ENCODE measurements around the gene CAPN11. TPM values are rescaled to one million over a fixed set of nuclear protein-coding genes. Genes with fewer than 3 reads are reported as not detected.

CAPN11 gene
- total and polyA plus RNA-seq, 10 of the 15 experiments (the other 5 are each of a cell fraction or from before 2014, with no cell fraction given): 0.05 to 0.44 (median 0.31) TPM

DNA sequence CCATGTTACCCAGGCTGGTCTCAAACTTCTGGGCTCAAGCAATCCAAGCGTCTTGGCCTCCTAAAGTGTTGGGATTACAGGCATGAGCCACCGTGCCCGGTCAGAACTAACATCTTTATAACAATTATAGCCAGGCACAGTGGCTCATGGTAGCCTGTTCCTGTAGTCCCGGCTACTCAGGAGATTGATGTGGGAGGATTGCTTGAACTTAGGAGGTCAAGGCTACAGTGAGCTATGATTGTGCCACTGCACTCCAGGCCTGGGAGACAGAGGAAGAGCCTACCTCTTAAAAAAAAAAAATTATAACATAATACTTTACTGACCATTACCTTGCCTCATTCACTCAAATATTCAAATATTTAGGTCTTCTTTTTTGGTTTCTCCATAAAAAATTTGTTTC lies 41.3 kb downstream of the CAPN11 start:
- WGBS (ENCODE audit: insufficient coverage, insufficient replicate concordance, low lambda C conversion rate, missing lambda C conversion rate): 60% methylated on average over 4 of the region's 4 CpGs
- H3K79me2 ChIP-seq (ENCODE audit: control insufficient read depth, insufficient read depth, low read length): no peaks in the 10 kb centered on the region
- ChIA-PET SMC1A (ENCODE audit: uncharacterized antibody, unreplicated experiment) (interaction anchor here (2.0 kb wide), 1 partner anchor 10 kb away, joined by 11 read pairs; no protein-coding TSS in a partner anchor), CTCF (interaction anchor here (1.7 kb wide), 1 partner anchor 14 kb away, joined by 6 read pairs; no protein-coding TSS in a partner anchor), POLR2A (interaction anchor here (1.6 kb wide), 1 partner anchor 10 kb away, joined by 4 read pairs; no protein-coding TSS in a partner anchor), RAD21 (ENCODE audit: unreplicated experiment) (no interaction called here)
- no peaks in the 10 kb centered on the region for H3K36me3 ChIP-seq (ENCODE audit: control insufficient read depth in 2 of 2, insufficient read depth in 2 of 2, low read length in 1 of 2)
- in situ Hi-C loops (cut with MboI) (no loop called here), intact Hi-C loops (cut with micrococcal nuclease; ENCODE audit: unreplicated experiment) (no loop called here)
- DNase-seq (ENCODE audit: low read depth, low spot score): no peak
- H3K27me3 ChIP-seq (replicated peaks in 1 of 2; ENCODE audit: control insufficient read depth in 2 of 2, insufficient read depth in 2 of 2, low read length in 1 of 2): no peaks in the 10 kb centered on the region
- H2AFZ ChIP-seq (ENCODE audit: control insufficient read depth, low read depth, low read length): no peak overlapping the region
- no peak overlapping the region for H3K4me3 ChIP-seq
- BruUV-seq (replicated peaks): no TSS peak
- no peak overlapping the region for H3K27ac ChIP-seq (ENCODE audit: control insufficient read depth, insufficient read depth)
- no peak for ATAC-seq
- FAIRE-seq: no peak
- TF ChIP-seq ZBED1 (IDR thresholded peaks at IDR 0.05; ENCODE audit: borderline replicate concordance) (no peak), BCL11A (IDR thresholded peaks at IDR 0.05; ENCODE audit: low read depth, low read length) (no peak), ZSCAN29 (IDR thresholded peaks at IDR 0.05) (no peak), SREBF1 (IDR thresholded peaks at IDR 0.05; ENCODE audit: low read length) (no peak), CEBPB (IDR thresholded peaks at IDR 0.05; ENCODE audit: borderline replicate concordance in 1 of 2, low read depth in 2 of 2, low read length in 2 of 2) (no peak), NFXL1 (IDR thresholded peaks at IDR 0.05; ENCODE audit: borderline replicate concordance) (no peak), KDM1A (IDR thresholded peaks at IDR 0.05; ENCODE audit: borderline replicate concordance) (no peak), PML (IDR thresholded peaks at IDR 0.05; ENCODE audit: low read length) (no peak), MYC (IDR thresholded peaks at IDR 0.05; ENCODE audit: insufficient read depth, insufficient read length, insufficient replicate concordance, low read length, severe bottlenecking) (no peak), PAX5 (IDR thresholded peaks at IDR 0.05; ENCODE audit: borderline replicate concordance, low read depth, low read length) (no peak)
- TF ChIP-seq, protein P1, sequence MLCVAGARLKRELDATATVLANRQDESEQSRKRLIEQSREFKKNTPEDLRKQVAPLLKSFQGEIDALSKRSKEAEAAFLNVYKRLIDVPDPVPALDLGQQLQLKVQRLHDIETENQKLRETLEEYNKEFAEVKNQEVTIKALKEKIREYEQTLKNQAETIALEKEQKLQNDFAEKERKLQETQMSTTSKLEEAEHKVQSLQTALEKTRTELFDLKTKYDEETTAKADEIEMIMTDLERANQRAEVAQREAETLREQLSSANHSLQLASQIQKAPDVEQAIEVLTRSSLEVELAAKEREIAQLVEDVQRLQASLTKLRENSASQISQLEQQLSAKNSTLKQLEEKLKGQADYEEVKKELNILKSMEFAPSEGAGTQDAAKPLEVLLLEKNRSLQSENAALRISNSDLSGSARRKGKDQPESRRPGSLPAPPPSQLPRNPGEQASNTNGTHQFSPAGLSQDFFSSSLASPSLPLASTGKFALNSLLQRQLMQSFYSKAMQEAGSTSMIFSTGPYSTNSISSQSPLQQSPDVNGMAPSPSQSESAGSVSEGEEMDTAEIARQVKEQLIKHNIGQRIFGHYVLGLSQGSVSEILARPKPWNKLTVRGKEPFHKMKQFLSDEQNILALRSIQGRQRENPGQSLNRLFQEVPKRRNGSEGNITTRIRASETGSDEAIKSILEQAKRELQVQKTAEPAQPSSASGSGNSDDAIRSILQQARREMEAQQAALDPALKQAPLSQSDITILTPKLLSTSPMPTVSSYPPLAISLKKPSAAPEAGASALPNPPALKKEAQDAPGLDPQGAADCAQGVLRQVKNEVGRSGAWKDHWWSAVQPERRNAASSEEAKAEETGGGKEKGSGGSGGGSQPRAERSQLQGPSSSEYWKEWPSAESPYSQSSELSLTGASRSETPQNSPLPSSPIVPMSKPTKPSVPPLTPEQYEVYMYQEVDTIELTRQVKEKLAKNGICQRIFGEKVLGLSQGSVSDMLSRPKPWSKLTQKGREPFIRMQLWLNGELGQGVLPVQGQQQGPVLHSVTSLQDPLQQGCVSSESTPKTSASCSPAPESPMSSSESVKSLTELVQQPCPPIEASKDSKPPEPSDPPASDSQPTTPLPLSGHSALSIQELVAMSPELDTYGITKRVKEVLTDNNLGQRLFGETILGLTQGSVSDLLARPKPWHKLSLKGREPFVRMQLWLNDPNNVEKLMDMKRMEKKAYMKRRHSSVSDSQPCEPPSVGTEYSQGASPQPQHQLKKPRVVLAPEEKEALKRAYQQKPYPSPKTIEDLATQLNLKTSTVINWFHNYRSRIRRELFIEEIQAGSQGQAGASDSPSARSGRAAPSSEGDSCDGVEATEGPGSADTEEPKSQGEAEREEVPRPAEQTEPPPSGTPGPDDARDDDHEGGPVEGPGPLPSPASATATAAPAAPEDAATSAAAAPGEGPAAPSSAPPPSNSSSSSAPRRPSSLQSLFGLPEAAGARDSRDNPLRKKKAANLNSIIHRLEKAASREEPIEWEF (IDR thresholded peaks at IDR 0.05; ENCODE audit: insufficient replicate concordance, low read depth, low read length): no peak
- TF ChIP-seq, protein P2, sequence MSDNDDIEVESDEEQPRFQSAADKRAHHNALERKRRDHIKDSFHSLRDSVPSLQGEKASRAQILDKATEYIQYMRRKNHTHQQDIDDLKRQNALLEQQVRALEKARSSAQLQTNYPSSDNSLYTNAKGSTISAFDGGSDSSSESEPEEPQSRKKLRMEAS (IDR thresholded peaks at IDR 0.05; ENCODE audit: low read depth, low read length): no peak
- TF ChIP-seq, protein P3, sequence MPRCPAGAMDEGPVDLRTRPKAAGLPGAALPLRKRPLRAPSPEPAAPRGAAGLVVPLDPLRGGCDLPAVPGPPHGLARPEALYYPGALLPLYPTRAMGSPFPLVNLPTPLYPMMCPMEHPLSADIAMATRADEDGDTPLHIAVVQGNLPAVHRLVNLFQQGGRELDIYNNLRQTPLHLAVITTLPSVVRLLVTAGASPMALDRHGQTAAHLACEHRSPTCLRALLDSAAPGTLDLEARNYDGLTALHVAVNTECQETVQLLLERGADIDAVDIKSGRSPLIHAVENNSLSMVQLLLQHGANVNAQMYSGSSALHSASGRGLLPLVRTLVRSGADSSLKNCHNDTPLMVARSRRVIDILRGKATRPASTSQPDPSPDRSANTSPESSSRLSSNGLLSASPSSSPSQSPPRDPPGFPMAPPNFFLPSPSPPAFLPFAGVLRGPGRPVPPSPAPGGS (IDR thresholded peaks at IDR 0.05; ENCODE audit: borderline replicate concordance, insufficient read depth, low read depth, low read length, poor library complexity, severe bottlenecking): no peak
- TF ChIP-seq, protein P4, sequence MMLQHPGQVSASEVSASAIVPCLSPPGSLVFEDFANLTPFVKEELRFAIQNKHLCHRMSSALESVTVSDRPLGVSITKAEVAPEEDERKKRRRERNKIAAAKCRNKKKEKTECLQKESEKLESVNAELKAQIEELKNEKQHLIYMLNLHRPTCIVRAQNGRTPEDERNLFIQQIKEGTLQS (IDR thresholded peaks at IDR 0.05; ENCODE audit: borderline replicate concordance, extremely low read depth, low read depth, low read length): no peak
- H3K4me2 ChIP-seq (ENCODE audit: control insufficient read depth, insufficient read depth): no peak overlapping the region
- no peaks in the 10 kb centered on the region for H3K9me3 ChIP-seq (replicated peaks; ENCODE audit: control insufficient read depth, insufficient read depth, low read length)
- H4K20me1 ChIP-seq (ENCODE audit: control insufficient read depth, insufficient read depth): no peaks in the 10 kb centered on the region
- H3K9ac ChIP-seq (ENCODE audit: control insufficient read depth, insufficient read depth, low read length): no peak overlapping the region
- no peaks in the 10 kb centered on the region for H3K4me1 ChIP-seq (ENCODE audit: control insufficient read depth, insufficient read depth, low read length)

All from GM12878 (cell line).